Astrocyte (in vitro differentiated cells and primary cell): ENCODE results near the gene SCAP. TPM values are rescaled to one million over a fixed set of nuclear protein-coding genes. Genes with fewer than 3 reads are reported as not detected.
"Not testable (repeated sequence)": the region's sequence is repeated elsewhere in the genome, so short reads cannot be mapped to it uniquely, and the experiment has no call there.

Experiments
- DNase-seq: peaks from one replicate; pipeline ENCODE4 v3.0.0-alpha.2; 2010; ENCODE audit warnings: low read depth
- FAIRE-seq: peaks from 2 replicates; lab custom pipeline; 2011; peaks lifted over from hg19 to GRCh38; lab: Jason Lieb, UNC
- H2AFZ ChIP-seq: 2 replicates; pipeline ENCODE4 v1.6.0; 2012; ENCODE audit warnings: low read depth, low read length, inconsistent platforms
- H3K27ac ChIP-seq: 2 replicates; pipeline ENCODE4 v1.5.1; 2011; ENCODE audit warnings: low read depth, low read length, inconsistent platforms
- H3K27me3 ChIP-seq: 2 replicates; pipeline ENCODE4 v1.6.0; 2011; ENCODE audit warnings: low read length, inconsistent platforms; ENCODE audit not compliant: insufficient read depth
- H3K36me3 ChIP-seq: 2 replicates; pipeline ENCODE4 v1.5.1; 2011; ENCODE audit warnings: low read length, inconsistent platforms; ENCODE audit not compliant: insufficient read depth
- H3K4me1 ChIP-seq: 2 replicates; pipeline ENCODE4 v1.5.1; 2011; ENCODE audit warnings: low read length, inconsistent platforms; ENCODE audit not compliant: insufficient read depth
- H3K4me2 ChIP-seq: 2 replicates; pipeline ENCODE4 v1.6.0; 2012; ENCODE audit warnings: low read length, inconsistent platforms
- H3K4me3 ChIP-seq: 2 replicates; pipeline ENCODE4 v1.5.1; 2011; ENCODE audit warnings: low read depth, mild to moderate bottlenecking, low read length, inconsistent platforms; ENCODE audit not compliant: insufficient read depth
- H3K79me2 ChIP-seq: 2 replicates; pipeline ENCODE4 v1.6.0; 2012; ENCODE audit warnings: mild to moderate bottlenecking, low read length, inconsistent platforms; ENCODE audit not compliant: insufficient read depth
- H3K9ac ChIP-seq: 2 replicates; pipeline ENCODE4 v1.6.0; 2012; ENCODE audit warnings: mild to moderate bottlenecking, low read length, inconsistent platforms
- H3K9me3 ChIP-seq: 2 replicates; pipeline ENCODE4 v1.5.1; 2012; ENCODE audit warnings: low read depth, mild to moderate bottlenecking, low read length, inconsistent platforms; ENCODE audit not compliant: insufficient read depth
- H4K20me1 ChIP-seq: 2 replicates; pipeline ENCODE4 v1.6.0; 2012; ENCODE audit warnings: low read length, inconsistent platforms; ENCODE audit not compliant: insufficient read depth
- H3K27ac Mint-ChIP-seq: one replicate; pipeline ENCODE4 v1.8.0; 2021; ENCODE audit warnings: mild to moderate bottlenecking, mixed read lengths; ENCODE audit not compliant: unreplicated experiment
- H3K27me3 Mint-ChIP-seq: one replicate; pipeline ENCODE4 v1.8.0; 2021; ENCODE audit warnings: low read depth, mixed read lengths; ENCODE audit not compliant: unreplicated experiment
- H3K36me3 Mint-ChIP-seq: one replicate; pipeline ENCODE4 v1.8.0; 2021; ENCODE audit warnings: low read depth, mixed read lengths; ENCODE audit not compliant: unreplicated experiment
- H3K4me1 Mint-ChIP-seq: one replicate; pipeline ENCODE4 v1.8.0; 2021; ENCODE audit warnings: low read depth, mixed read lengths; ENCODE audit not compliant: unreplicated experiment
- H3K4me3 Mint-ChIP-seq: one replicate; pipeline ENCODE4 v1.8.0; 2021; ENCODE audit warnings: mild to moderate bottlenecking, moderate library complexity, mixed read lengths; ENCODE audit not compliant: unreplicated experiment
- H3K9me3 Mint-ChIP-seq: one replicate; pipeline ENCODE4 v1.8.0; 2021; ENCODE audit warnings: mild to moderate bottlenecking, mixed read lengths; ENCODE audit not compliant: unreplicated experiment
- CTCF ChIP-seq: IDR thresholded peaks from 2 replicates; pipeline ENCODE4 v1.5.1; 2011; ENCODE audit warnings: low read depth, mild to moderate bottlenecking, inconsistent platforms, low read length, moderate library complexity; ENCODE audit not compliant: insufficient read depth
- EZH2 ChIP-seq: IDR thresholded peaks from 2 replicates; pipeline ENCODE4 v1.6.1; 2012; ENCODE audit warnings: mild to moderate bottlenecking, low read length, inconsistent platforms; ENCODE audit not compliant: insufficient read depth
- total RNA-seq: library from RNA; stranded (reverse); gene quantifications from 2 replicates; pipeline ENCODE4 v1.2.1, GENCODE V29; 2021

SCAP gene
- total RNA-seq, 1 donor from 2014 or later = 47.9 TPM

GRCh38 chr3:47370887-47371697, 104.6 kb downstream of the SCAP start:
- Mint-ChIP-seq H3K27ac (no peak overlapping the region), H3K36me3 (peaks cover 3% of the 10 kb centered on the region), H3K9me3 (no peaks in the 10 kb centered on the region), H3K27me3 (peaks cover 6% of the 10 kb centered on the region), H3K4me3 (no peak overlapping the region), H3K4me1 (no peaks in the 10 kb centered on the region)
- H3K27me3 ChIP-seq = no peaks in the 10 kb centered on the region
- no peak overlapping the region for H2AFZ ChIP-seq
- H3K4me1 ChIP-seq = no peaks in the 10 kb centered on the region
- H3K9ac ChIP-seq = no peak overlapping the region
- TF ChIP-seq CTCF (no peak), EZH2 (no peak)
- no peaks in the 10 kb centered on the region for H3K36me3 ChIP-seq
- no peak overlapping the region for H3K4me3 ChIP-seq
- DNase-seq (no peak), FAIRE-seq (no peak)
- no peaks in the 10 kb centered on the region for H3K79me2 ChIP-seq
- H3K27ac ChIP-seq = no peak overlapping the region
- no peaks in the 10 kb centered on the region for H4K20me1 ChIP-seq
- no peak overlapping the region for H3K4me2 ChIP-seq
- no peaks in the 10 kb centered on the region for H3K9me3 ChIP-seq

DNA sequence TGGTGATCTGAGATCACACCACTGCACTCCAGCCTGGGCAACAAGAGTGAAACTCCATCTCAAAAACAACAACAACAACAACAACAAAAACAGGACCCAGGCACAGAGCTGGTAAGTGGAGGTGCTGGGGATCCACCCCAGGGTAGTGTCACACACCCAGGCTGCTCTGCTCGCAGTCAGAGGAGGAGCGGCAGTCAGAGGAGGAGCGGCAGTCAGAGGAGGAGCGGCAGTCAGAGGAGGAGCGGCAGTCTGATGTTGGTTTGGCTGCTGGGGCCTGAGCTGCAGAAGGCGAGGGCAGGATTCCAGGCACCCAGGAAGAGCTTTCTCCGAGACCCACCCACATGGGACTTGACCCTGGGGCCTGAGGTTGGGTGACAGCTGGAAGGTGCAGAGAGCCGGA, 105.7 kb downstream of the SCAP start:
- not testable (repeated sequence) for H3K36me3 ChIP-seq, H3K4me2 ChIP-seq, DNase-seq, H3K79me2 ChIP-seq, H3K27me3 ChIP-seq, H3K36me3 Mint-ChIP-seq, H3K4me3 ChIP-seq, H3K4me1 Mint-ChIP-seq, H3K27ac Mint-ChIP-seq, H3K9ac ChIP-seq, H3K27me3 Mint-ChIP-seq, H3K27ac ChIP-seq, H3K4me3 Mint-ChIP-seq, H3K4me1 ChIP-seq, H4K20me1 ChIP-seq, FAIRE-seq, H2AFZ ChIP-seq, H3K9me3 Mint-ChIP-seq, H3K9me3 ChIP-seq

DNA sequence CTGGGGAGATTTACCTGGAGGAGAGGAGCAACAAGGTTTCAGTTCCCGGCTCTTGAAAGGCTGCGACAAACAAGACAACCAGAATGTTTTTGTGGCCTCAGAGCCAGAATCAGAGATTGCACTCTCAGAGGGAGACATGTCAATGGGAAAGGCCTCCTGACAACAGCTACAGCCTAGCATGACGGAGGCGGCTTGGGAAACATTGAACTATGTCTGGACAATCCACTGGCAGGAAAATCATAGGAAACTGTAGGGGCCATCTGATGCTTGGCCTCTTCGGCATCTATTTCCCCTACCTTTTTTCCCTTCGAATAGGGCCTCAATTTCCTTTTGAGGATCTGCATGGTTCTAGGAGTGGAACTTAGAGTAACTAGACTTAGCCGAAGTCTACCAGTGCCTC, 108.1 kb downstream of the SCAP start:
- no peaks in the 10 kb centered on the region for H3K9me3 ChIP-seq
- Mint-ChIP-seq H3K27me3 (peaks cover 6% of the 10 kb centered on the region), H3K4me3 (no peak overlapping the region), H3K4me1 (no peaks in the 10 kb centered on the region), H3K27ac (no peak overlapping the region), H3K9me3 (peaks cover 2% of the 10 kb centered on the region), H3K36me3 (peaks cover 5% of the 10 kb centered on the region)
- DNase-seq (no peak), FAIRE-seq (no peak)
- no peak overlapping the region for H3K9ac ChIP-seq
- no peaks in the 10 kb centered on the region for H3K27me3 ChIP-seq
- H3K27ac ChIP-seq = no peak overlapping the region
- no peak overlapping the region for H3K4me3 ChIP-seq
- H3K4me2 ChIP-seq = no peak overlapping the region
- no peak overlapping the region for H2AFZ ChIP-seq
- no peaks in the 10 kb centered on the region for H4K20me1 ChIP-seq
- H3K79me2 ChIP-seq = no peaks in the 10 kb centered on the region
- no peaks in the 10 kb centered on the region for H3K36me3 ChIP-seq
- TF ChIP-seq EZH2 = no peak
- TF ChIP-seq CTCF = no peak
- no peaks in the 10 kb centered on the region for H3K4me1 ChIP-seq
